Activated naive CD8-positive, alpha-beta T cell (primary cell): ENCODE results near the gene MAP1A.

Experiments used
- H3K27ac Mint-ChIP-seq: one replicate; pipeline ENCODE4 v1.8.0; 2021; ENCODE audit warnings: mixed read lengths
- H3K27me3 Mint-ChIP-seq: one replicate; pipeline ENCODE4 v1.8.0; 2021; ENCODE audit warnings: mixed read lengths
- H3K36me3 Mint-ChIP-seq: one replicate; pipeline ENCODE4 v1.8.0; 2021; ENCODE audit warnings: mixed read lengths
- H3K4me1 Mint-ChIP-seq: one replicate; pipeline ENCODE4 v1.8.0; 2021; ENCODE audit warnings: low read depth, mixed read lengths
- H3K4me3 Mint-ChIP-seq: one replicate; pipeline ENCODE4 v1.8.0; 2021; ENCODE audit warnings: mild to moderate bottlenecking, mixed read lengths
- H3K9me3 Mint-ChIP-seq: one replicate; pipeline ENCODE4 v1.8.0; 2021; ENCODE audit warnings: low read depth, mixed read lengths

MAP1A gene

DNA sequence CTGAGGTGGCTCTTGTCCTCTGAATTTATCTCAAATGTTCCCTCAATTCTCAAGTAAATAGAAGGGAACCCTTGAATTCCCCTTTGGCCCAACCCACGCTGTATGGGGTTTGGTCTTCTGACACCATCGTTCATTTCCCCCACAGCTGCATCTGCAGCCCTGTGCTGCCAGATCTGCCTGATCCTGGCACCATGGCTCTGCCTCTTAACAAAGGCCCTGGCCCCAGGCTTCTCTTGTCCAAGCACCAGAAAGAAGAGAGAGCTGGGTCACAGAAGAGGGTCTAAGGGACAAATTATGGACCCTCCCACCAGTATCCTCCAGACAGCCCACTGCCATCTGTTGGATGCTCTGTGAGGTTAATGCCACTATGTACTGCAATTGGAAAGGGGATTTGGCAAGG is 1.8 kb downstream of the MAP1A start:
- Mint-ChIP-seq H3K27me3 (no peaks in the 10 kb centered on the region), H3K27ac (no peak overlapping the region), H3K4me3 (no peak overlapping the region), H3K9me3 (no peaks in the 10 kb centered on the region), H3K36me3 (no peaks in the 10 kb centered on the region), H3K4me1 (peaks cover 29% of the 10 kb centered on the region)

DNA sequence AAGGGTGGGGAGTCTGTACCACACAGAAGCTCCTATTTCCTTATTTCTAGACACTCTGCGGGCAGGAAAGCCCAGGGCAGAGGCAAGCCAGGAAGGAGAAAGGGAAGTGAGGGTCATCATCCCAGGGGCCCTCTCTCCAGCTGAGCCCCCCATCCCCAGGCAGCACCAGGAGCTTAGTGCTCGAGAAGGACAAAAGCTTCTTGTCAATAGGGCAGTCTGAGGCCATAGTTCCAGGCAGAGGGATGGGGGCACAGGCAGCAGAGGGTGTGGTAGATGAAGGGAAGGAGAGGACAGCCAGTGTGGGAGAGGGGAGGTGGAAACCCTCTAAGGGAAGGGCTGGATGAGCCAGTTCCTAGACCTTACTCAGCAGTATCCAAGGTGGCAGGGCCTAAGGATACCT is 2.7 kb downstream of the MAP1A start:
- no peaks in the 10 kb centered on the region for H3K9me3 Mint-ChIP-seq
- H3K27ac Mint-ChIP-seq, result no peak overlapping the region
- H3K27me3 Mint-ChIP-seq, result no peaks in the 10 kb centered on the region
- no peaks in the 10 kb centered on the region for H3K36me3 Mint-ChIP-seq
- no peak overlapping the region for H3K4me3 Mint-ChIP-seq
- peaks cover 30% of the 10 kb centered on the region for H3K4me1 Mint-ChIP-seq

DNA sequence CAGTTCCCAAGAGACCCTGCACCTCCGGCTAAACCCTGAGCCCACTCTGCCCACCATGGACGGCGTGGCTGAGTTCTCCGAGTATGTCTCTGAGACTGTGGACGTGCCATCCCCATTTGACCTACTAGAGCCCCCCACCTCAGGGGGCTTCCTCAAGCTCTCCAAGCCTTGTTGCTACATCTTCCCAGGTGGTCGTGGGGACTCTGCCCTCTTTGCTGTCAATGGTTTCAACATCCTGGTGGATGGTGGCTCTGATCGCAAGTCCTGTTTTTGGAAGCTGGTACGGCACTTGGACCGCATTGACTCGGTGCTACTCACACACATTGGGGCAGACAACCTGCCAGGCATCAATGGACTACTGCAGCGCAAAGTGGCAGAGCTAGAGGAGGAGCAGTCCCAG is 4.0 kb downstream of the MAP1A start:
- Mint-ChIP-seq H3K36me3 (no peaks in the 10 kb centered on the region), H3K4me3 (no peak overlapping the region), H3K4me1 (peaks cover 28% of the 10 kb centered on the region), H3K27ac (no peak overlapping the region), H3K9me3 (no peaks in the 10 kb centered on the region), H3K27me3 (no peaks in the 10 kb centered on the region)

DNA sequence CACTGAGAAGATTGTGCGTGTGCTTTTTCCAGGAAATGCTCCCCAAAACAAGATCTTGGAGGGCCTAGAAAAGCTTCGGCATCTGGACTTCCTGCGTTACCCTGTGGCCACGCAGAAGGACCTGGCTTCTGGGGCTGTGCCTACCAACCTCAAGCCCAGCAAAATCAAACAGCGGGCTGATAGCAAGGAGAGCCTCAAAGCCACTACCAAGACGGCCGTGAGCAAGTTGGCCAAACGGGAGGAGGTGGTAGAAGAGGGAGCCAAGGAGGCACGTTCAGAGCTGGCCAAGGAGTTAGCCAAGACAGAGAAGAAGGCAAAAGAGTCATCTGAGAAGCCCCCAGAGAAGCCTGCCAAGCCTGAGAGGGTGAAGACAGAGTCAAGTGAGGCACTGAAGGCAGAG is 4.8 kb downstream of the MAP1A start:
- Mint-ChIP-seq H3K27me3 (no peaks in the 10 kb centered on the region), H3K36me3 (no peaks in the 10 kb centered on the region), H3K4me3 (no peak overlapping the region), H3K9me3 (no peaks in the 10 kb centered on the region), H3K27ac (no peak overlapping the region), H3K4me1 (peaks cover 22% of the 10 kb centered on the region)

DNA sequence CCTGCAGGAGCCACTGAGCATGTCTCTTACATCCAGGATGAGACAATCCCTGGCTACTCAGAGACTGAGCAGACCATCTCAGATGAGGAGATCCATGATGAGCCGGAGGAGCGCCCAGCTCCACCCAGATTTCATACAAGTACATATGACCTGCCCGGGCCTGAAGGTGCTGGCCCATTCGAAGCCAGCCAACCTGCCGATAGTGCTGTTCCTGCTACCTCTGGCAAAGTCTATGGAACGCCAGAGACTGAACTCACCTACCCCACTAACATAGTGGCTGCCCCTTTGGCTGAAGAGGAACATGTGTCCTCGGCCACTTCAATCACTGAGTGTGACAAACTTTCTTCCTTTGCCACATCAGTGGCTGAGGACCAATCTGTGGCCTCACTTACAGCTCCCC is 6.2 kb downstream of the MAP1A start:
- no peaks in the 10 kb centered on the region for H3K36me3 Mint-ChIP-seq
- no peak overlapping the region for H3K4me3 Mint-ChIP-seq
- no peaks in the 10 kb centered on the region for H3K27me3 Mint-ChIP-seq
- no peak overlapping the region for H3K27ac Mint-ChIP-seq
- H3K4me1 Mint-ChIP-seq, result peaks cover 10% of the 10 kb centered on the region
- no peaks in the 10 kb centered on the region for H3K9me3 Mint-ChIP-seq

DNA sequence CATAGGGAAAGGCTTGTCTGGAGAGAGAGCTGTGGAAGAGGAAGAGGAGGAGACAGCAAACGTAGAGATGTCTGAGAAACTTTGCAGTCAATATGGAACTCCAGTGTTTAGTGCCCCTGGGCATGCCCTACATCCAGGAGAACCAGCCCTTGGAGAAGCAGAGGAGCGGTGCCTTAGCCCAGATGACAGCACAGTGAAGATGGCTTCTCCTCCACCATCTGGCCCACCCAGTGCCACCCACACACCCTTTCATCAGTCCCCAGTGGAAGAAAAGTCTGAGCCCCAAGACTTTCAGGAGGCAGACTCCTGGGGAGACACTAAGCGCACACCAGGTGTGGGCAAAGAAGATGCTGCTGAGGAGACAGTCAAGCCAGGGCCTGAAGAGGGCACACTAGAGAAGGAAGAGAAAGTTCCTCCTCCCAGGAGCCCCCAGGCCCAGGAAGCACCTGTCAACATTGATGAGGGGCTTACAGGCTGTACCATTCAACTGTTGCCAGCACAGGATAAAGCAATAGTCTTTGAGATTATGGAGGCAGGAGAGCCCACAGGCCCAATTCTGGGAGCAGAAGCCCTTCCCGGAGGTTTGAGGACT is 6.9 kb downstream of the MAP1A start:
- H3K27ac Mint-ChIP-seq, result no peak overlapping the region
- no peaks in the 10 kb centered on the region for H3K36me3 Mint-ChIP-seq
- H3K9me3 Mint-ChIP-seq, result no peaks in the 10 kb centered on the region
- H3K27me3 Mint-ChIP-seq, result no peaks in the 10 kb centered on the region
- peaks cover 9% of the 10 kb centered on the region for H3K4me1 Mint-ChIP-seq
- H3K4me3 Mint-ChIP-seq, result no peak overlapping the region

DNA sequence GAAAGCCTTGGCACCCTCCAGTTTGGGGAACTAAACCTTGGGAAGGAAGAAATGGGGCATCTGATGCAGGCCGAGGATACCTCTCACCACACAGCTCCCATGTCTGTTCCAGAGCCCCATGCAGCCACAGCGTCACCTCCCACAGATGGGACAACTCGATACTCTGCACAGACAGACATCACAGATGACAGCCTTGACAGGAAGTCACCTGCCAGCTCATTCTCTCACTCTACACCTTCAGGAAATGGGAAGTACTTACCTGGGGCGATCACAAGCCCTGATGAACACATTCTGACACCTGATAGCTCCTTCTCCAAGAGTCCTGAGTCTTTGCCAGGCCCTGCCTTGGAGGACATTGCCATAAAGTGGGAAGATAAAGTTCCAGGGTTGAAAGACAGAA is 7.7 kb downstream of the MAP1A start:
- H3K9me3 Mint-ChIP-seq, result no peaks in the 10 kb centered on the region
- H3K27me3 Mint-ChIP-seq, result no peaks in the 10 kb centered on the region
- H3K27ac Mint-ChIP-seq, result peak overlapping the region; percentile 13
- peaks cover 9% of the 10 kb centered on the region for H3K4me1 Mint-ChIP-seq
- no peaks in the 10 kb centered on the region for H3K36me3 Mint-ChIP-seq
- no peak overlapping the region for H3K4me3 Mint-ChIP-seq

DNA sequence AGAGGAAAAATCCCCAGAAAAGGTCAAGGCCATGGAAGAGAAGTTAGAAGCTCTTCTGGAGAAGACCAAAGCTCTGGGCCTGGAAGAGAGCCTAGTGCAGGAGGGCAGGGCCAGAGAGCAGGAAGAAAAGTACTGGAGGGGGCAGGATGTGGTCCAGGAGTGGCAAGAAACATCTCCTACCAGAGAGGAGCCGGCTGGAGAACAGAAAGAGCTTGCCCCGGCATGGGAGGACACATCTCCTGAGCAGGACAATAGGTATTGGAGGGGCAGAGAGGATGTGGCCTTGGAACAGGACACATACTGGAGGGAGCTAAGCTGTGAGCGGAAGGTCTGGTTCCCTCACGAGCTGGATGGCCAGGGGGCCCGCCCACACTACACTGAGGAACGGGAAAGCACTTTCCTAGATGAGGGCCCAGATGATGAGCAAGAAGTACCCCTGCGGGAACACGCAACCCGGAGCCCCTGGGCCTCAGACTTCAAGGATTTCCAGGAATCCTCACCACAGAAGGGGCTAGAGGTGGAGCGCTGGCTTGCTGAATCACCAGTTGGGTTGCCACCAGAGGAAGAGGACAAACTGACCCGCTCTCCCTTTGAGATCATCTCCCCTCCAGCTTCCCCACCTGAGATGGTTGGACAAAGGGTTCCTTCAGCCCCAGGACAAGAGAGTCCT is 9.0 kb downstream of the MAP1A start:
- H3K27me3 Mint-ChIP-seq, result no peaks in the 10 kb centered on the region
- no peak overlapping the region for H3K27ac Mint-ChIP-seq
- no peaks in the 10 kb centered on the region for H3K9me3 Mint-ChIP-seq
- H3K4me3 Mint-ChIP-seq, result no peak overlapping the region
- no peaks in the 10 kb centered on the region for H3K36me3 Mint-ChIP-seq
- peaks cover 9% of the 10 kb centered on the region for H3K4me1 Mint-ChIP-seq

DNA sequence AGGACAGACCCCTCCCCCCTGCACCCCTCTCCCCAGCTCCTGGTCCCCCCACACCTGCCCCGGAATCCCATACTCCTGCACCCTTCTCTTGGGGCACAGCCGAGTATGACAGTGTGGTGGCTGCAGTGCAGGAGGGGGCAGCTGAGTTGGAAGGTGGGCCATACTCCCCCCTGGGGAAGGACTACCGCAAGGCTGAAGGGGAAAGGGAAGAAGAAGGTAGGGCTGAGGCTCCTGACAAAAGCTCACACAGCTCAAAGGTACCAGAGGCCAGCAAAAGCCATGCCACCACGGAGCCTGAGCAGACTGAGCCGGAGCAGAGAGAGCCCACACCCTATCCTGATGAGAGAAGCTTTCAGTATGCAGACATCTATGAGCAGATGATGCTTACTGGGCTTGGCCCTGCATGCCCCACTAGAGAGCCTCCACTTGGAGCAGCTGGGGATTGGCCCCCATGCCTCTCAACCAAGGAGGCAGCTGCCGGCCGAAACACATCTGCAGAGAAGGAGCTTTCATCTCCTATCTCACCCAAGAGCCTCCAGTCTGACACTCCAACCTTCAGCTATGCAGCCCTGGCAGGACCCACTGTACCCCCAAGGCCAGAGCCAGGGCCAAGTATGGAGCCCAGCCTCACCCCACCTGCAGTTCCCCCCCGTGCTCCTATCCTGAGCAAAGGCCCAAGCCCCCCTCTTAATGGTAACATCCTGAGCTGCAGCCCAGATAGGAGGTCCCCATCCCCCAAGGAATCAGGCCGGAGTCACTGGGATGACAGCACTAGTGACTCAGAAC is 9.8 kb downstream of the MAP1A start:
- peaks cover 9% of the 10 kb centered on the region for H3K4me1 Mint-ChIP-seq

DNA sequence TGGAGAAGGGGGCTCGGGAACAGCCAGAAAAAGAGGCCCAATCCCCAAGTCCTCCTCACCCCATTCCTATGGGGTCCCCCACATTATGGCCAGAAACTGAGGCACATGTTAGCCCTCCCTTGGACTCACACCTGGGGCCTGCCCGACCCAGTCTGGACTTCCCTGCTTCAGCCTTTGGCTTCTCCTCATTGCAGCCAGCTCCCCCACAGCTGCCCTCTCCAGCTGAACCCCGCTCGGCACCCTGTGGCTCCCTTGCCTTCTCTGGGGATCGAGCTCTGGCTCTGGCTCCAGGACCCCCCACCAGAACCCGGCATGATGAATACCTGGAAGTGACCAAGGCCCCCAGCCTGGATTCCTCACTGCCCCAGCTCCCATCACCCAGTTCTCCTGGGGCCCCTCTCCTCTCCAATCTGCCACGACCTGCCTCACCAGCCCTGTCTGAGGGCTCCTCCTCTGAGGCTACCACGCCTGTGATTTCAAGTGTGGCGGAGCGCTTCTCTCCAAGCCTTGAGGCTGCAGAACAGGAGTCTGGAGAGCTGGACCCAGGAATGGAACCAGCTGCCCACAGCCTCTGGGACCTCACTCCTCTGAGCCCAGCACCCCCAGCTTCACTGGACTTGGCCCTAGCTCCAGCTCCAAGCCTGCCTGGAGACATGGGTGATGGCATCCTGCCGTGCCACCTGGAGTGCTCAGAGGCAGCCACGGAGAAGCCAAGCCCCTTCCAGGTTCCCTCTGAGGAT is 10.6 kb downstream of the MAP1A start:
- no peaks in the 10 kb centered on the region for H3K9me3 Mint-ChIP-seq
- H3K27me3 Mint-ChIP-seq, result no peaks in the 10 kb centered on the region
- no peak overlapping the region for H3K27ac Mint-ChIP-seq
- no peaks in the 10 kb centered on the region for H3K36me3 Mint-ChIP-seq
- peaks cover 9% of the 10 kb centered on the region for H3K4me1 Mint-ChIP-seq
- H3K4me3 Mint-ChIP-seq, result no peak overlapping the region

More for the DNA sequence above, 9.8 kb downstream of the MAP1A start:
- Mint-ChIP-seq H3K27ac (no peak overlapping the region), H3K36me3 (no peaks in the 10 kb centered on the region), H3K4me3 (no peak overlapping the region), H3K9me3 (no peaks in the 10 kb centered on the region), H3K27me3 (no peaks in the 10 kb centered on the region)

DNA sequence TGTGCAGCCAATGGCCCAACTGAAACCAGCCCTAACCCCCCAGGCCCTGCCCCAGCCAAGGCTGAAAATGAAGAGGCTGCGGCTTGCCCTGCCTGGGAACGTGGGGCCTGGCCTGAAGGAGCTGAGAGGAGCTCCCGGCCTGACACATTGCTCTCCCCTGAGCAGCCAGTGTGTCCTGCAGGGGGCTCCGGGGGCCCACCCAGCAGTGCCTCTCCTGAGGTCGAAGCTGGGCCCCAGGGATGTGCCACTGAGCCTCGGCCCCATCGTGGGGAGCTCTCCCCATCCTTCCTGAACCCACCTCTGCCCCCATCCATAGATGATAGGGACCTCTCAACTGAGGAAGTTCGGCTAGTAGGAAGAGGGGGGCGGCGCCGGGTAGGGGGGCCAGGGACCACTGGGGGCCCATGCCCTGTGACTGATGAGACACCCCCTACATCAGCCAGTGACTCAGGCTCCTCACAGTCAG is 11.2 kb downstream of the MAP1A start:
- no peak overlapping the region for H3K4me3 Mint-ChIP-seq
- no peaks in the 10 kb centered on the region for H3K36me3 Mint-ChIP-seq
- no peak overlapping the region for H3K27ac Mint-ChIP-seq
- H3K9me3 Mint-ChIP-seq, result no peaks in the 10 kb centered on the region
- no peaks in the 10 kb centered on the region for H3K27me3 Mint-ChIP-seq
- peaks cover 9% of the 10 kb centered on the region for H3K4me1 Mint-ChIP-seq

DNA sequence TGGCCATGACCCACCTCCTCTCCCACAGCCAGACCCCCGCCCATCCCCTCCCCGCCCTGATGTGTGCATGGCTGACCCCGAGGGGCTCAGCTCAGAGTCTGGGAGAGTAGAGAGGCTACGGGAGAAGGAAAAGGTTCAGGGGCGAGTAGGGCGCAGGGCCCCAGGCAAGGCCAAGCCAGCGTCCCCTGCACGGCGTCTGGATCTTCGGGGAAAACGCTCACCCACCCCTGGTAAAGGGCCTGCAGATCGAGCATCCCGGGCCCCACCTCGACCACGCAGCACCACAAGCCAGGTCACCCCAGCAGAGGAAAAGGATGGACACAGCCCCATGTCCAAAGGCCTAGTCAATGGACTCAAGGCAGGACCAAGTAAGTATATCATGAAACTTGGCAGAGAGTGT is 11.7 kb downstream of the MAP1A start:
- Mint-ChIP-seq H3K36me3 (no peaks in the 10 kb centered on the region), H3K9me3 (no peaks in the 10 kb centered on the region), H3K27me3 (no peaks in the 10 kb centered on the region), H3K4me3 (no peak overlapping the region), H3K4me1 (peaks cover 9% of the 10 kb centered on the region), H3K27ac (no peak overlapping the region)

DNA sequence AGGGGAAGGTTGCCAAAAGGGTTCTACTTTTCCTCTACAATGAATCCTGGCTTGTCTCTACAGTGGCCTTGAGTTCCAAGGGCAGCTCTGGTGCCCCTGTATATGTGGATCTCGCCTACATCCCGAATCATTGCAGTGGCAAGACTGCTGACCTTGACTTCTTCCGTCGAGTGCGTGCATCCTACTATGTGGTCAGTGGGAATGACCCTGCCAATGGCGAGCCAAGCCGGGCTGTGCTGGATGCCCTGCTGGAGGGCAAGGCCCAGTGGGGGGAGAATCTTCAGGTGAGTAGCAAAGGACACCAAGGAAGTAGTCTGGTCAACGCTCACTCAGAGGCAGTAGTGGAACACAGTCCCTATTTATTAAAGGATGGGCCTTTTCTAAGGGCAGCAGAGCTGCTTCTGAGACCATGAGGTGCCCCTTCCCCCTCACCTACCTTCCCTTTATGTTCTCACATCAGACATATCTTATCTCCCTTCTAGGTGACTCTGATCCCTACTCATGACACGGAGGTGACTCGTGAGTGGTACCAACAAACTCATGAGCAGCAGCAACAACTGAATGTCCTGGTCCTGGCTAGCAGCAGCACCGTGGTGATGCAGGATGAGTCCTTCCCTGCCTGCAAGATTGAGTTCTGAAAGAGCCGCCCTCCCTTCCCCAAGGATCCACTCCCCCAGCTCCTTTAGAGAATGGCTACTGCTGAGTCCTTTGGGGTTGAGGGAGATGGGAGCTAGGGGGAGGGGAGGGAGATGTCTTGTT is 12.4 kb downstream of the MAP1A start:
- Mint-ChIP-seq H3K36me3 (no peaks in the 10 kb centered on the region), H3K27ac (no peak overlapping the region), H3K27me3 (no peaks in the 10 kb centered on the region), H3K4me1 (peaks cover 8% of the 10 kb centered on the region), H3K9me3 (no peaks in the 10 kb centered on the region), H3K4me3 (no peak overlapping the region)

DNA sequence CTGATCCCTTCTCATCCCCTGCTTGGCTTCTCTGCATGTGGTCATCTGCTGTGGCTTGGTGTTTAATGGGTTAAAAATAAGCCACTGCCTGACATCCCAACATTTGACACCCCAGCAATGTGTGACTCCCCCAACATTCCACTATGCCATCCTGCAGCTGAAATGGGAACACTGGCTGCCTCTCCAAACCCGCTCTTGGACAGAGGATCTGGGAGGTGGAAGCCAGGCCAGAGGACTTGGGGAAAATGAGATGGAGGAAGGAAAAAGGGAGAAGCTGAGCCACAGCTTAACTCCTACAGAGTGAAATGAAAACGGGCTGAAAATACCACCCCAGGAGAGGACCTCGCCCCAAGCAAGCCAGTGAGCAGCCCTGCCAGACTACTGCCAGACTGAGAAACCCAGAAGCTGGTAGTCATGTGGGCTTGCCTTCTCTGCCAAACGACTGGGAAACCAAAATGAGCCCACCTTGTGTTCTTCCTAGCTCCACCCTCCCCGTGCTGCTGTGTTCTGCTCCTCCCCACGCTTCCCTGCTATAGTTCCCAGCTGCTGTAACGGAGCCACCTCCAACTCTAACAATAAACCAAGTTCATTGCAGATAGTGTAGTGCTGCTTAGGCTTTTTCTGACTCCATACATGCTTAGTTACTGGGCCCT is 13.7 kb downstream of the MAP1A start:
- Mint-ChIP-seq H3K4me3 (no peak overlapping the region), H3K4me1 (no peaks in the 10 kb centered on the region), H3K27me3 (no peaks in the 10 kb centered on the region), H3K27ac (no peak overlapping the region), H3K9me3 (no peaks in the 10 kb centered on the region), H3K36me3 (peaks cover 4% of the 10 kb centered on the region)
